ENCODE data around the gene MARK4.

MARK4 gene

DNA sequence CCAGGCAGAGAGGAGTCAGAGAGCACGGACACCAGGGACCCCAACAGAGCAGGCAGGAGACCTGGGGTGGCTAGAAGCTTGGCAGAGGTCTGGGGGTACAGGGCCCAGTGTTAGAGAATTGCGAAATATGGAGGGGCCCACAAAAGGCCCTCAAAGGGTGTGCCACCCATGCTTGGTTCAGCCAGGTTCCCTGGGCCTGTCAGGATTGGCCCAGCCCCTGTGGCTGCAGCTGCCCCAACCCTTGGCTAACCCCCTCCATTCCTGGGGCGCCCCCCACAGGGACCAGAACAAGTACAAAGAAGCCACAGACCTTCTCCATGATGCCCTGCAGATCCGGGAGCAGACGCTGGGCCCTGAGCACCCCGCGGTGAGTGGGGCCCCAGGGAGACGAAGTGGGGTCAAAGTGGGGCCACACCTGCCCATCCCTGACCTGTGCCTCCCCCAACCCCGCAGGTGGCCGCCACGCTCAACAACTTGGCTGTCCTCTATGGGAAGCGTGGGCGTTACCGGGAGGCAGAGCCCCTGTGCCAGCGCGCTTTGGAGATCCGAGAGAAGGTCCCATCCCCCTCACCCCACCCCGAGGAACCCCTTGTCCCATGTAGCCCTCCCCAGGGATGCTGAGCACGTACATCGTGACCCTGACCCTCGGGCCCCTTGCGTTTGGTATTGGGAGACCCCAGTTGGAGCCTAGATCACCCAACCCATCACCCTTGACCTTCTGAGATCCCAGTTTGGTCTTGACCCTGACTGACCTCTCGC is 97.5 kb downstream of the MARK4 start:
- no peak for TF ChIP-seq YY1 (IDR thresholded peaks at IDR 0.05; ENCODE audit: insufficient read depth, insufficient read length)
- no peak for TF ChIP-seq ZNF274 (IDR thresholded peaks at IDR 0.05; ENCODE audit: low read depth, low read length)
- no peak for TF ChIP-seq SUZ12 (IDR thresholded peaks at IDR 0.05; ENCODE audit: extremely low read depth, insufficient read depth, insufficient read length)

DNA sequence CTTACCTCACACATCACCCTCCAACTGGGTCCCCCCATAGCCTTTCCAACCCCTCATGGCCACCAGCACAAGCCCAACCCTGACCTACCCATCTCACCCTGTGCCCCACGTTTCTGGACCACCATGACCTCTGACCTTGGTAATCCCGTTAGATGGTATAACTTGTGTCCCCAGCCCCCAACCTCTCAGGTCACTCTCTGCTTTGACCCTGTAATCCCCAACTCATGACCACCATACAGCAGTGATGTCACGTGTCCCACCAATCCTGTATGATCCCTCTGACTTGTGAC is 98.0 kb downstream of the MARK4 start:
- Histone ChIP-seq H3K4me1 (ENCODE audit: insufficient read depth, insufficient read length) (peaks cover 9% of the 10 kb centered on the region), H3K36me3 (ENCODE audit: insufficient read depth, insufficient read length, low read length) (peaks cover 48% of the 10 kb centered on the region), H3K9ac (ENCODE audit: insufficient read length, low read depth) (no peak overlapping the region), H3K4me3 (ENCODE audit: insufficient read length, low read depth) (no peak overlapping the region), H3K27me3 (ENCODE audit: insufficient read depth, insufficient read length) (no peaks in the 10 kb centered on the region), H3K9me3 (ENCODE audit: insufficient read depth, low read length) (no peaks in the 10 kb centered on the region)
- TF ChIP-seq ZNF274 (IDR thresholded peaks at IDR 0.05; ENCODE audit: low read depth, low read length) (no peak), YY1 (IDR thresholded peaks at IDR 0.05; ENCODE audit: insufficient read depth, insufficient read length) (no peak), SUZ12 (IDR thresholded peaks at IDR 0.05; ENCODE audit: extremely low read depth, insufficient read depth, insufficient read length) (no peak)
- DNase-seq (ENCODE audit: low read depth, low spot score), result no peak

More for the DNA sequence above, 97.5 kb downstream of the MARK4 start:
- H3K9me3 ChIP-seq (ENCODE audit: insufficient read depth, low read length), result no peaks in the 10 kb centered on the region
- DNase-seq (ENCODE audit: low read depth, low spot score), result no peak
- no peak overlapping the region for H3K4me3 ChIP-seq (ENCODE audit: insufficient read length, low read depth)
- peaks cover 43% of the 10 kb centered on the region for H3K36me3 ChIP-seq (ENCODE audit: insufficient read depth, insufficient read length, low read length)
- H3K27me3 ChIP-seq (ENCODE audit: insufficient read depth, insufficient read length), result no peaks in the 10 kb centered on the region
- peaks cover 9% of the 10 kb centered on the region for H3K4me1 ChIP-seq (ENCODE audit: insufficient read depth, insufficient read length)
- no peak overlapping the region for H3K9ac ChIP-seq (ENCODE audit: insufficient read length, low read depth)

DNA sequence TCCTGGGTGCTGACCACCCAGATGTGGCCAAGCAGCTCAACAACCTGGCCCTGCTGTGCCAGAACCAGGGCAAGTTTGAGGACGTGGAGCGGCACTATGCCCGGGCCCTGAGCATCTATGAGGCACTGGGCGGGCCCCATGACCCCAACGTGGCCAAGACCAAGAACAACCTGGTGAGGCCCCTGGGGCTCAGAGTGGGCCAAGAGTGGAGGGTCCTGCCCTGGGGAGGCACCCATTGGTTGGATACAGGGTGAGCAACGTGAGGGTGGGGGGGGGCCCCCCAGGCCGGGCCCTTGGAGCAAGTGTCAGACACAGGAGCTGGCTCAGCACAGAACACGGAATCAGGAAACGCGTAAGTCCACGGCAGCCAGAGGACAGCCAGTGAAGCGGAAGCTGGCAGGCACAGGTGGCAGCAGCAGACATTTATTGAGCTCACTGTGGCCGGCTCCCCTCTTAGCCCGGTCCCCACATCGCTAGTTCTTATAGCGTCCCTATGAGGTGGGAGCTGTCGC is 98.4 kb downstream of the MARK4 start:
- Histone ChIP-seq H3K4me3 (ENCODE audit: insufficient read length, low read depth) (no peak overlapping the region), H3K36me3 (ENCODE audit: insufficient read depth, insufficient read length, low read length) (peaks cover 52% of the 10 kb centered on the region), H3K9me3 (ENCODE audit: insufficient read depth, low read length) (no peaks in the 10 kb centered on the region), H3K4me1 (ENCODE audit: insufficient read depth, insufficient read length) (peaks cover 9% of the 10 kb centered on the region), H3K27me3 (ENCODE audit: insufficient read depth, insufficient read length) (no peaks in the 10 kb centered on the region), H3K9ac (ENCODE audit: insufficient read length, low read depth) (no peak overlapping the region)
- no peak for TF ChIP-seq ZNF274 (IDR thresholded peaks at IDR 0.05; ENCODE audit: low read depth, low read length)
- no peak for TF ChIP-seq YY1 (IDR thresholded peaks at IDR 0.05; ENCODE audit: insufficient read depth, insufficient read length)
- no peak for DNase-seq (ENCODE audit: low read depth, low spot score)

DNA sequence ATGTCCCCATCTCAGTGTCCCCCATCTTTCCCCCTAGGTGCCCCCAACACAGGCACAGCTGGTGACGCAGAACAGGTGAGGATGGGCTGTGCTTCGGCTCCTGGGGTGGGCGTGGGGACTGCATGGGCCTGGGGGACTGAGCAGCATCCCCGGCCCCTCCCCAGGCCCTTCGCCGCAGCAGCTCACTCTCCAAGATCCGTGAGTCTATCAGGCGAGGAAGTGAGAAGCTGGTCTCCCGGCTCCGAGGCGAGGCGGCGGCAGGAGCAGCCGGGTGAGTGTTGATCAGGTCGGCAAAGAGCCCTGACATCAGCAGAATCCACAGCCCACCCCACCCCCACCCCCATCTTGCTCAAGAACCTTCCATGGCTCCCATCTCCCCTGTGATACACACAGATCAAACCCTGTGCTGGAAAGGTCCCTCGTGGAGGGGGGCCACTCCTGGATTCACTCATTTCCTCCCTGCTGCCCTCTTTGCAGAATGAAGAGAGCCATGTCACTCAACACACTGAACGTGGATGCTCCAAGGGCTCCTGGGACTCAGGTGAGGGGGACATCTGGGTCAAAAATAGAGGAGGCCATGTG is 99.5 kb downstream of the MARK4 start:
- Histone ChIP-seq H3K27me3 (ENCODE audit: insufficient read depth, insufficient read length) (no peaks in the 10 kb centered on the region), H3K4me1 (ENCODE audit: insufficient read depth, insufficient read length) (peaks cover 9% of the 10 kb centered on the region), H3K36me3 (ENCODE audit: insufficient read depth, insufficient read length, low read length) (peaks cover 61% of the 10 kb centered on the region)

DNA sequence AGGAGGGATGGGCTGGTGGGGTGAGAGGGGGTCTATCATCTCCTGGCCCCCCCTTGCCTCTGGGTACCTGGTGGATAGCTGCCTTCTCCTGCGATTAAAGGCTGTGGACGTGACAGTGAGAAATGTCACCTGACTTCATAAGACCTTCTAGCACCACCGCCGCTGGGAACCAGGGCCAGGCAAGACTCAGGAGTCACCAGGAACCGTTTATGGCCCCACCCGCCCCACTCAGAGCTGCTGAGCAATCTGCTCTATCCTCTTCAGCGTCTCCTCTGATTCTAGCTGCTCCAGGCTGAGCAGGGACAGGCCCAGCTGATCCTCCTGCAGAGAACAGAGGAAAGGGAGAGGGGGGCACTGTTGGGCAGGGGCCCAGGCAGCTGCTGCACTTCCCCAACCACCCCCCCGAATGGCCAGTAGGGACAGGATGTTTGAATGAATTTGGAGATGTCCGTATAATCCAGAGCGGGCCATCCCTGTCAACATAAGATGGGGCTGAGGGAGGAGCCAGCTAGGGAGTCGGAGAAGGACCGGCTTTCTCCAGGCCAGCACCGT is 100.4 kb downstream of the MARK4 start:
- H3K9ac ChIP-seq (ENCODE audit: insufficient read length, low read depth), result no peak overlapping the region
- no peak overlapping the region for H3K4me3 ChIP-seq (ENCODE audit: insufficient read length, low read depth)
- no peaks in the 10 kb centered on the region for H3K27me3 ChIP-seq (ENCODE audit: insufficient read depth, insufficient read length)
- no peak for TF ChIP-seq YY1 (IDR thresholded peaks at IDR 0.05; ENCODE audit: insufficient read depth, insufficient read length)
- no peak for TF ChIP-seq ZNF274 (IDR thresholded peaks at IDR 0.05; ENCODE audit: low read depth, low read length)
- TF ChIP-seq SUZ12 (IDR thresholded peaks at IDR 0.05; ENCODE audit: extremely low read depth, insufficient read depth, insufficient read length), result no peak
- no peaks in the 10 kb centered on the region for H3K9me3 ChIP-seq (ENCODE audit: insufficient read depth, low read length)
- peaks cover 9% of the 10 kb centered on the region for H3K4me1 ChIP-seq (ENCODE audit: insufficient read depth, insufficient read length)
- H3K36me3 ChIP-seq (ENCODE audit: insufficient read depth, insufficient read length, low read length), result peaks cover 70% of the 10 kb centered on the region
- no peak for DNase-seq (ENCODE audit: low read depth, low spot score)

More for the DNA sequence above, 99.5 kb downstream of the MARK4 start:
- no peak overlapping the region for H3K4me3 ChIP-seq (ENCODE audit: insufficient read length, low read depth)
- no peaks in the 10 kb centered on the region for H3K9me3 ChIP-seq (ENCODE audit: insufficient read depth, low read length)
- no peak overlapping the region for H3K9ac ChIP-seq (ENCODE audit: insufficient read length, low read depth)
- TF ChIP-seq YY1 (IDR thresholded peaks at IDR 0.05; ENCODE audit: insufficient read depth, insufficient read length) (no peak), ZNF274 (IDR thresholded peaks at IDR 0.05; ENCODE audit: low read depth, low read length) (no peak), SUZ12 (IDR thresholded peaks at IDR 0.05; ENCODE audit: extremely low read depth, insufficient read depth, insufficient read length) (no peak)
- DNase-seq (ENCODE audit: low read depth, low spot score), result no peak

DNA sequence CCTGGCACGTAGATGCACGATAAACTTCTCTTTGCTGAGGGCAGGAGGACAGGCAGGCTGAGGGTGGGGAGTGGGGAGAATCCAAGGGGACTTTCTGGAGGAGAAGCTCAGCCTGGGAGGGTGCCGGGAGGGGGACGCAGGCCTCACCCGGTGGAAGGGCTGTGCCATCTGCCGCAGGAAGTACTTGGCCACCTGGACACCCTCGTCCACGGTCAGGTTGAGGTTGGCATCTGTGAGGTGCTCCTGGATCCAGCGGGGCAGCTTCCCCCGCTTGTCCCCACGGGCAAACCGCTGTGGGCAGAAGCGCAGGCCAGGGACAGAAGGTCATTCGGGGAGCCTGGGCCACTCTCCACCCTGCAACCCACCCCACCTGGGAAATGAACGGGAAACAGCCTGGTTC is 101.0 kb downstream of the MARK4 start:
- peaks cover 76% of the 10 kb centered on the region for H3K36me3 ChIP-seq (ENCODE audit: insufficient read depth, insufficient read length, low read length)
- TF ChIP-seq YY1 (IDR thresholded peaks at IDR 0.05; ENCODE audit: insufficient read depth, insufficient read length) (no peak), ZNF274 (IDR thresholded peaks at IDR 0.05; ENCODE audit: low read depth, low read length) (no peak), SUZ12 (IDR thresholded peaks at IDR 0.05; ENCODE audit: extremely low read depth, insufficient read depth, insufficient read length) (no peak)
- no peaks in the 10 kb centered on the region for H3K27me3 ChIP-seq (ENCODE audit: insufficient read depth, insufficient read length)

DNA sequence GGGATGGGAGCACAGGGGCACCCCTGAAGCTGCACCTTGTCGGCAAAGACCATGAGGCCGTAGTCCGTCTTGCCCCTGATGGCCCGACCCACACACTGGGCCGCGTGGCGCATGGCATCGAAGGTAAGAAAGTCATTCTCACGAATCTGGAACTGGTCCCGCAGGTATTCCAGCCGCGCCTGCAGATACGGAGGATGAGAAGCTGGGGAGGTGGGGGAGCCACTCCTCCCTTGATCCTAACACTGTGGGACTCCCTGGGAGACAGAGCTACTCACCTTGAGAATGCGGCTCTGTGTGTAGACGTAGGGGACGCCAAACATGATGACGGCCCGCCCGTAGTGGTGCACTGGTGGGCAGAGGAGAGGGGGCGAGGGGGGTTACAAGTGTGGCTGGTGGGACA is 101.4 kb downstream of the MARK4 start:
- TF ChIP-seq SUZ12 (IDR thresholded peaks at IDR 0.05; ENCODE audit: extremely low read depth, insufficient read depth, insufficient read length) (no peak), YY1 (IDR thresholded peaks at IDR 0.05; ENCODE audit: insufficient read depth, insufficient read length) (no peak), ZNF274 (IDR thresholded peaks at IDR 0.05; ENCODE audit: low read depth, low read length) (no peak)
- Histone ChIP-seq H3K27me3 (ENCODE audit: insufficient read depth, insufficient read length) (no peaks in the 10 kb centered on the region), H3K36me3 (ENCODE audit: insufficient read depth, insufficient read length, low read length) (peaks cover 80% of the 10 kb centered on the region), H3K4me3 (ENCODE audit: insufficient read length, low read depth) (no peak overlapping the region), H3K4me1 (ENCODE audit: insufficient read depth, insufficient read length) (peaks cover 8% of the 10 kb centered on the region), H3K9ac (ENCODE audit: insufficient read length, low read depth) (no peak overlapping the region), H3K9me3 (ENCODE audit: insufficient read depth, low read length) (no peaks in the 10 kb centered on the region)
- no peak for DNase-seq (ENCODE audit: low read depth, low spot score)

More for the DNA sequence above, 101.0 kb downstream of the MARK4 start:
- no peak overlapping the region for H3K4me3 ChIP-seq (ENCODE audit: insufficient read length, low read depth)
- H3K9me3 ChIP-seq (ENCODE audit: insufficient read depth, low read length), result no peaks in the 10 kb centered on the region
- no peak for DNase-seq (ENCODE audit: low read depth, low spot score)
- peaks cover 9% of the 10 kb centered on the region for H3K4me1 ChIP-seq (ENCODE audit: insufficient read depth, insufficient read length)
- no peak overlapping the region for H3K9ac ChIP-seq (ENCODE audit: insufficient read length, low read depth)

All from NT2/D1 (cell line).